Adrenal gland (tissue), 12 donors: ENCODE measurements around the gene ERBB4. TPM values are rescaled to one million over a fixed set of nuclear protein-coding genes. Genes with fewer than 3 reads are reported as not detected.

Experiments used
- DNase-seq, 7 donors: peaks; one replicate each; pipeline ENCODE4 v3.0.0-alpha.2; 2019 to 2020
- H3K27ac ChIP-seq, 5 donors: fragments of 200-600 bp; sonication (generic) in 4 of 5; 1 replicate in 3 of 5; 2 replicates in 2 of 5; pipeline versions ENCODE4 v1.5.1 to v1.8.0; 2016 to 2020; ENCODE audit warnings: mild to moderate bottlenecking in 1 of 5
- H3K27me3 ChIP-seq: fragments of 200-600 bp; 2 replicates; pipeline ENCODE4 v1.8.0; 2021
- H3K36me3 ChIP-seq, 2 donors: fragments of 200-600 bp; replicated peaks in 1 of 2; 1 replicate in 1 of 2; 2 replicates in 1 of 2; pipeline versions ENCODE4 v1.5.1 to v1.8.0; 2018 to 2022
- H3K4me1 ChIP-seq, 2 donors: fragments of 200-600 bp; replicated peaks in 1 of 2; 1 replicate in 1 of 2; 2 replicates in 1 of 2; pipeline versions ENCODE4 v1.5.1 to v1.8.0; 2018 to 2021
- H3K4me3 ChIP-seq, 4 donors: fragments of 200-600 bp; sonication (generic) in 3 of 4; one replicate each; pipeline ENCODE4 v1.5.1; 2016 to 2018
- H3K9me3 ChIP-seq, 3 donors: fragments of 200-600 bp; sonication (generic) in 1 of 3; replicated peaks in 1 of 3; 1 replicate in 2 of 3; 2 replicates in 1 of 3; pipeline versions ENCODE4 v1.5.1 to v1.8.0; 2016 to 2021
- POLR2A ChIP-seq, 2 donors: fragments of 450-650 bp; IDR thresholded peaks; one replicate each; pipeline ENCODE4 v1.6.1; 2017; ENCODE audit warnings: antibody characterized with exemption in 2 of 2, mild to moderate bottlenecking in 2 of 2, moderate library complexity in 1 of 2
- WGBS, 4 donors: extraction: QIAGEN DNeasy Blood & Tissue Kit in 2 of 4; methylation state at CpG; one replicate each; pipeline versions ENCODE4 v1.1.5 to v1.1.7; 2013 to 2017; 5-methylcytosine and 5-hydroxymethylcytosine counted together
- intact Hi-C, 2 donors: fragments of 100-400 bp; cut with DNase I; formaldehyde crosslinking; loops; one replicate each; pipeline versions ENCODE4 v1.14.1 to v1.15.0; 2022 to 2023
- polyA plus RNA-seq, 3 donors: library from polyadenylated mRNA; stranded (reverse); fragments of 200-250 nt in 2 of 3; fragments of 350-450 nt in 1 of 3; fragmentation: Illumina TruSeq in 1 of 3; extraction: RNeasy Lipid Tissue Mini Kit (QIAGEN cat#74804) in 1 of 3; gene quantifications; one replicate each; pipeline ENCODE4 v1.2.3, GENCODE V29; 2013 to 2014
- total RNA-seq, 9 donors: library from RNA; depleted of rRNA in 4 of 9; stranded (reverse); fragments of >200 nt in 4 of 9; fragments of 120-200 nt in 1 of 9; fragmentation: NEBNext Ultra II Directional in 1 of 9; extraction: Animal tissue kit (Norgen Biotek cat#: 25700) in 1 of 9; gene quantifications; one replicate each; pipeline versions ENCODE4 v1.1.0 to v1.2.4, GENCODE V29; 2013 to 2023
- TF ChIP-seq, protein P1 (sequence below), 6 experiments: fragments of 450-650 bp in 4 of 6; fragments of 200-600 bp in 2 of 6; sonication (generic) in 1 of 6; IDR thresholded peaks; 1 replicate in 5 of 6; 2 replicates in 1 of 6; pipeline versions ENCODE4 v1.5.1 to v1.8.0; 2016 to 2021; ENCODE audit warnings: antibody characterized with exemption in 6 of 6, mild to moderate bottlenecking in 2 of 6, moderate library complexity in 1 of 6
- donor health status: healthy with polysubstance abuse.
- donor health status: Bipolar disorder and iron deficiency.
- donor health status: DM: yes; HTN: yes; CAD: no.
- donor health status: DM: no; HTN: no; CAD: no.
- donor health status: DM: no; HTN: no; CAD: no.
- donor health status: DM: yes; HTN: yes; CAD: no.

The ERBB4 gene
- total and polyA plus RNA-seq, 12 donors, result 0.06 to 2.9 (median 0.49) TPM

DNA sequence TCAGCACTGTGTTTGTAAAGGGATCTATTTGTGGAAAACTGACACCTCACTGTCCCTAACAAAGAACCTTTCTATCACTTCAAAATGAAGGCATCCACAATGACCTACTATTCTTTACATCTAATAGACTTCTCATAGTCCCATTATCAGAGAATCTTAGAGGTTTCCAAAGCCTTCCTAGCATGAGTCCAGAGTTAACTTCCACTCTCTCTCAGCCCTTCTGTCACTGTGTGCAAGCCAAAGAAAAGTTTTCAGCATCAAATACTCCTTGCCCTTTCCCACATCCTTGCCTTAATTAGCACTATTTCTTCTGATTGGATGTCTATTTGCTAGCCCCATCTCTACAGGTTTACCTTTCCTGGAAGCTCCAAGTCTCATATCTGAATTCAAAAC, 178.5 kb downstream of the ERBB4 start:
- Histone ChIP-seq H3K27ac (no peak overlapping the region), H3K4me1 (no peaks in the 10 kb centered on the region), H3K36me3 (no peaks in the 10 kb centered on the region), H3K4me3 (no peak overlapping the region), H3K27me3 (no peaks in the 10 kb centered on the region), H3K9me3 (no peaks in the 10 kb centered on the region)
- DNase-seq, result no peak
- intact Hi-C loops, result no loop called here
- TF ChIP-seq, protein P1, sequence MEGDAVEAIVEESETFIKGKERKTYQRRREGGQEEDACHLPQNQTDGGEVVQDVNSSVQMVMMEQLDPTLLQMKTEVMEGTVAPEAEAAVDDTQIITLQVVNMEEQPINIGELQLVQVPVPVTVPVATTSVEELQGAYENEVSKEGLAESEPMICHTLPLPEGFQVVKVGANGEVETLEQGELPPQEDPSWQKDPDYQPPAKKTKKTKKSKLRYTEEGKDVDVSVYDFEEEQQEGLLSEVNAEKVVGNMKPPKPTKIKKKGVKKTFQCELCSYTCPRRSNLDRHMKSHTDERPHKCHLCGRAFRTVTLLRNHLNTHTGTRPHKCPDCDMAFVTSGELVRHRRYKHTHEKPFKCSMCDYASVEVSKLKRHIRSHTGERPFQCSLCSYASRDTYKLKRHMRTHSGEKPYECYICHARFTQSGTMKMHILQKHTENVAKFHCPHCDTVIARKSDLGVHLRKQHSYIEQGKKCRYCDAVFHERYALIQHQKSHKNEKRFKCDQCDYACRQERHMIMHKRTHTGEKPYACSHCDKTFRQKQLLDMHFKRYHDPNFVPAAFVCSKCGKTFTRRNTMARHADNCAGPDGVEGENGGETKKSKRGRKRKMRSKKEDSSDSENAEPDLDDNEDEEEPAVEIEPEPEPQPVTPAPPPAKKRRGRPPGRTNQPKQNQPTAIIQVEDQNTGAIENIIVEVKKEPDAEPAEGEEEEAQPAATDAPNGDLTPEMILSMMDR (IDR thresholded peaks at IDR 0.05), result no peak
- TF ChIP-seq POLR2A (IDR thresholded peaks at IDR 0.05), result no peak

GRCh38 chr2:212359425-212360067, 179.1 kb downstream of the ERBB4 start:
- Histone ChIP-seq H3K4me1 (no peaks in the 10 kb centered on the region), H3K27me3 (no peaks in the 10 kb centered on the region), H3K4me3 (no peak overlapping the region), H3K9me3 (no peaks in the 10 kb centered on the region), H3K36me3 (no peaks in the 10 kb centered on the region), H3K27ac (no peak overlapping the region)
- WGBS, 4 donors, result 36 to 45% (median 41%) methylated on average over 3 of the region's 3 CpGs
- TF ChIP-seq, protein P1 (IDR thresholded peaks at IDR 0.05), result no peak
- no peak for TF ChIP-seq POLR2A (IDR thresholded peaks at IDR 0.05)
- no peak for DNase-seq
- intact Hi-C loops, result no loop called here

GRCh38 chr2:212357606-212358005, 181.0 kb downstream of the ERBB4 start:
- no peaks in the 10 kb centered on the region for H3K9me3 ChIP-seq
- no peaks in the 10 kb centered on the region for H3K4me1 ChIP-seq
- intact Hi-C loops, result no loop called here
- no peaks in the 10 kb centered on the region for H3K36me3 ChIP-seq
- DNase-seq, result no peak
- no peaks in the 10 kb centered on the region for H3K27me3 ChIP-seq
- 65 to 78% (median 72%) methylated on average over 5 of the region's 5 CpGs for WGBS, 4 donors
- no peak overlapping the region for H3K27ac ChIP-seq
- TF ChIP-seq POLR2A (IDR thresholded peaks at IDR 0.05), result no peak
- TF ChIP-seq, protein P1 (IDR thresholded peaks at IDR 0.05), result no peak
- H3K4me3 ChIP-seq, result no peak overlapping the region

DNA sequence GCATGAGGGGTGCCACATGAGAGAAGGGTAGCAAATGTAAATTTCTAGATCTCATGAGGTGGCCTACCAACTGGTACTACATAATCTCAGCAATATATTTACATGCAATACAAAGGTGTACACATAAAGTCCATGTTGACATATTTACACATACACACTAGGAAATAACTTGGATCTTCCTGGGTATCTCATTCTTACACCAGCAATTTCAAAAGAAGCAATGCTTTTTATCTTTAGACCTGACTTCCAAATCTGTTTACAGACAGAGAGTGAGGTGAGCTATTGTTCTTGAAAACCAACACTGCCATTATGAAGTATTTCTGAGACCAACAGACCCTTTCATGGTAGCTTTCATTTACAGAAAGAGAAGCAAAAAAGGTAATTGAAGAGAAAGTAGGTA, 184.2 kb downstream of the ERBB4 start:
- H3K27me3 ChIP-seq, result no peaks in the 10 kb centered on the region
- no peaks in the 10 kb centered on the region for H3K4me1 ChIP-seq
- intact Hi-C loops, result no loop called here
- DNase-seq, result no peak
- H3K9me3 ChIP-seq, result no peaks in the 10 kb centered on the region
- no peak overlapping the region for H3K27ac ChIP-seq
- no peaks in the 10 kb centered on the region for H3K36me3 ChIP-seq
- no peak overlapping the region for H3K4me3 ChIP-seq
- TF ChIP-seq, protein P1 (IDR thresholded peaks at IDR 0.05), result no peak
- no peak for TF ChIP-seq POLR2A (IDR thresholded peaks at IDR 0.05)
